ENCODE measurements around the gene LOXL1. TPM values are rescaled to one million over a fixed set of nuclear protein-coding genes. Genes with fewer than 3 reads are reported as not detected.

The LOXL1 gene
- total and polyA plus RNA-seq, 2 donors (not counting 1 experiment from before 2014, with no cell fraction given), result 0.21 to 0.49 TPM

- peak overlapping the region; percentile 70 for H3K27ac Mint-ChIP-seq
- H3K4me3 Mint-ChIP-seq, result peak overlapping the region; percentile 49
- DNase-seq (no peak), ATAC-seq (ENCODE audit: low read depth) (no peak)
- ChIA-PET POLR2A (no interaction called here), CTCF (interaction anchor here (1.1 to 1.3 kb wide), 3 partner anchors 9 to 11 kb away, joined by 3 to 4 read pairs (median 3); partner anchors contain the start of gene PML)
- H3K4me2 ChIP-seq (replicated peaks; ENCODE audit: low read depth, low read length, poor library complexity, severe bottlenecking), result peak overlapping the region; percentile 46
- H3K27me3 ChIP-seq (replicated peaks in 1 of 4; ENCODE audit: control extremely low read depth in 1 of 4, control insufficient read depth in 3 of 4, insufficient read depth in 4 of 4, low read length in 3 of 4), result no peaks in the 10 kb centered on the region
- H3K79me2 ChIP-seq (ENCODE audit: control insufficient read depth, insufficient read depth, low read length), result peaks cover 8% of the 10 kb centered on the region
- no peak overlapping the region for H3K9ac ChIP-seq (ENCODE audit: low read length)
- no peak overlapping the region for H3K4me3 ChIP-seq (ENCODE audit: control extremely low read depth in 1 of 5, extremely low read depth in 1 of 5, insufficient read depth in 1 of 5, low read depth in 2 of 5, low read length in 4 of 5)
- H3K4me1 ChIP-seq (ENCODE audit: control insufficient read depth in 2 of 2, insufficient read depth in 2 of 2, low read length in 2 of 2), result peaks cover 44 to 56% of the 10 kb centered on the region in 2 donors
- peaks cover 62% of the 10 kb centered on the region for H3K4me1 Mint-ChIP-seq
- no peak overlapping the region for H2AFZ ChIP-seq (ENCODE audit: insufficient read depth, low read depth, low read length, poor library complexity, severe bottlenecking)
- TF ChIP-seq EZH2 (IDR thresholded peaks at IDR 0.05; ENCODE audit: borderline replicate concordance, insufficient read depth, low read depth, low read length, poor library complexity, severe bottlenecking) (no peak), CTCF (IDR thresholded peaks at IDR 0.05) (no peak)
- H3K27ac ChIP-seq (ENCODE audit: low read length in 2 of 2), result peak overlapping the region; percentile 34 to 41
- H3K27me3 Mint-ChIP-seq, result no peaks in the 10 kb centered on the region
- H3K9me3 ChIP-seq (ENCODE audit: control extremely low read depth in 1 of 3, control insufficient read depth in 2 of 3, insufficient read depth in 1 of 3, low read length in 2 of 3), result no peaks in the 10 kb centered on the region
- 73% methylated on average over 11 of the region's 13 CpGs for WGBS (ENCODE audit: insufficient coverage)
- H3K36me3 ChIP-seq (replicated peaks in 1 of 2; ENCODE audit: control extremely low read depth in 1 of 2, control insufficient read depth in 1 of 2, extremely low read depth in 1 of 2, insufficient read depth in 2 of 2, low read length in 1 of 2), result no peaks in the 10 kb centered on the region
- intact Hi-C loops (cut with micrococcal nuclease), result no loop called here
- no peaks in the 10 kb centered on the region for H4K20me1 ChIP-seq (ENCODE audit: control insufficient read depth, insufficient read depth, low read length, poor library complexity, severe bottlenecking)
- no peaks in the 10 kb centered on the region for H3K9me3 Mint-ChIP-seq (ENCODE audit: insufficient read depth)
These were observed 58.1 kb downstream of the LOXL1 start for GRCh38 chr15:73984208-73984979.

Data from B cell (primary cell).